Suprapubic skin (tissue), 4 donors: ENCODE measurements around the gene TMEM178A. TPM values are rescaled to one million over a fixed set of nuclear protein-coding genes. Genes with fewer than 3 reads are reported as not detected.

Source experiments
- DNase-seq, 2 donors: peaks; one replicate each; pipeline ENCODE4 v3.0.0-alpha.2; 2019; ENCODE audit warnings: low spot score in 2 of 2
- H3K27ac ChIP-seq: fragments of 200-600 bp; sonication (generic); one replicate; pipeline ENCODE4 v1.5.1; 2019
- H3K27me3 ChIP-seq: fragments of 200-600 bp; sonication (generic); one replicate; pipeline ENCODE4 v1.5.1; 2019
- H3K36me3 ChIP-seq: fragments of 200-600 bp; sonication (generic); one replicate; pipeline ENCODE4 v1.5.1; 2019
- H3K4me1 ChIP-seq: fragments of 200-600 bp; sonication (generic); one replicate; pipeline ENCODE4 v1.5.1; 2019
- H3K4me3 ChIP-seq: fragments of 200-600 bp; sonication (generic); one replicate; pipeline ENCODE4 v1.5.1; 2019; ENCODE audit warnings: mild to moderate bottlenecking
- H3K9me3 ChIP-seq: fragments of 200-600 bp; sonication (generic); one replicate; pipeline ENCODE4 v1.5.1; 2019
- CTCF ChIP-seq, 2 donors: fragments of 200-600 bp in 1 of 2; fragments of 450-650 bp in 1 of 2; sonication (generic) in 1 of 2; IDR thresholded peaks; one replicate each; pipeline ENCODE4 v1.5.1; 2016 to 2019; ENCODE audit warnings: antibody characterized with exemption in 2 of 2, mild to moderate bottlenecking in 1 of 2, moderate library complexity in 1 of 2
- EP300 ChIP-seq: sonication (generic); formaldehyde crosslinking; IDR thresholded peaks from one replicate; pipeline ENCODE4 v1.6.1; 2017; ENCODE audit warnings: antibody characterized with exemption
- POLR2A ChIP-seq, 2 donors: fragments of 450-650 bp; IDR thresholded peaks; one replicate each; pipeline ENCODE4 v1.6.1; 2017; ENCODE audit warnings: antibody characterized with exemption in 2 of 2, mild to moderate bottlenecking in 2 of 2, moderate library complexity in 2 of 2
- POLR2AphosphoS5 ChIP-seq, 3 donors: sonication (generic); formaldehyde crosslinking; IDR thresholded peaks; one replicate each; pipeline ENCODE4 v1.6.1; 2017; ENCODE audit warnings: antibody characterized with exemption in 3 of 3
- WGBS: methylation state at CpG from one replicate; pipeline ENCODE4 v1.1.5; 2018; 5-methylcytosine and 5-hydroxymethylcytosine counted together
- total RNA-seq, 4 donors: library from RNA; depleted of rRNA; stranded (reverse); fragments of >200 nt; gene quantifications; one replicate each; pipeline ENCODE4 v1.1.0, GENCODE V29; 2016

Gene TMEM178A
- total RNA-seq, 4 donors from 2014 or later = 0.68 to 7.4 (median 2.3) TPM

GRCh38 chr2:39676342-39676741 lies 10.6 kb downstream of the TMEM178A start:
- H3K36me3 ChIP-seq = no peaks in the 10 kb centered on the region
- no peak for TF ChIP-seq CTCF (IDR thresholded peaks at IDR 0.05)
- no peak for TF ChIP-seq EP300
- TF ChIP-seq POLR2AphosphoS5 (IDR thresholded peaks at IDR 0.05) = no peak
- no peak for TF ChIP-seq POLR2A (IDR thresholded peaks at IDR 0.05)
- 98% methylated on average over 7 of the region's 7 CpGs for WGBS
- H3K4me3 ChIP-seq = no peak overlapping the region
- H3K27me3 ChIP-seq = peaks cover 22% of the 10 kb centered on the region
- H3K9me3 ChIP-seq = no peaks in the 10 kb centered on the region
- H3K4me1 ChIP-seq = no peaks in the 10 kb centered on the region
- no peak overlapping the region for H3K27ac ChIP-seq
- no peak for DNase-seq

- Histone ChIP-seq H3K27me3 (peaks cover 7% of the 10 kb centered on the region), H3K4me3 (no peak overlapping the region), H3K27ac (no peak overlapping the region), H3K36me3 (no peaks in the 10 kb centered on the region), H3K4me1 (no peaks in the 10 kb centered on the region), H3K9me3 (no peaks in the 10 kb centered on the region)
- DNase-seq = no peak
- no peak for TF ChIP-seq POLR2AphosphoS5 (IDR thresholded peaks at IDR 0.05)
- no peak for TF ChIP-seq CTCF (IDR thresholded peaks at IDR 0.05)
- TF ChIP-seq EP300 = no peak
- no peak for TF ChIP-seq POLR2A (IDR thresholded peaks at IDR 0.05)
- 97% methylated on average over 2 of the region's 2 CpGs for WGBS
Observed at GRCh38 chr2:39678170-39678569, 12.5 kb downstream of the TMEM178A start.

- DNase-seq = no peak
- WGBS = 70% methylated on average over 3 of the region's 3 CpGs
- H3K4me3 ChIP-seq = no peak overlapping the region
- H3K4me1 ChIP-seq = no peaks in the 10 kb centered on the region
- no peaks in the 10 kb centered on the region for H3K36me3 ChIP-seq
- TF ChIP-seq CTCF (IDR thresholded peaks at IDR 0.05) = no peak
- TF ChIP-seq POLR2AphosphoS5 (IDR thresholded peaks at IDR 0.05) = no peak
- TF ChIP-seq EP300 = no peak
- TF ChIP-seq POLR2A (IDR thresholded peaks at IDR 0.05) = no peak
- no peak overlapping the region for H3K27ac ChIP-seq
- peaks cover 8% of the 10 kb centered on the region for H3K27me3 ChIP-seq
- no peaks in the 10 kb centered on the region for H3K9me3 ChIP-seq
Observed at GRCh38 chr2:39679805-39680204, 14.1 kb downstream of the TMEM178A start.

GRCh38 chr2:39682066-39682692 lies 16.5 kb downstream of the TMEM178A start:
- H3K27ac ChIP-seq = no peak overlapping the region
- H3K36me3 ChIP-seq = no peaks in the 10 kb centered on the region
- DNase-seq = no peak
- 81% methylated on average over 2 of the region's 2 CpGs for WGBS
- no peaks in the 10 kb centered on the region for H3K9me3 ChIP-seq
- TF ChIP-seq POLR2AphosphoS5 (IDR thresholded peaks at IDR 0.05) (no peak), POLR2A (IDR thresholded peaks at IDR 0.05) (no peak), EP300 (no peak), CTCF (IDR thresholded peaks at IDR 0.05) (no peak)
- no peaks in the 10 kb centered on the region for H3K4me1 ChIP-seq
- no peak overlapping the region for H3K4me3 ChIP-seq
- peaks cover 13% of the 10 kb centered on the region for H3K27me3 ChIP-seq

GRCh38 chr2:39683022-39683699 lies 17.4 kb downstream of the TMEM178A start:
- 86% methylated on average over 9 of the region's 9 CpGs for WGBS
- peaks cover 13% of the 10 kb centered on the region for H3K27me3 ChIP-seq

More at GRCh38 chr2:39683022-39683699, 17.4 kb downstream of the TMEM178A start:
- H3K36me3 ChIP-seq = no peaks in the 10 kb centered on the region
- no peaks in the 10 kb centered on the region for H3K9me3 ChIP-seq
- no peak overlapping the region for H3K4me3 ChIP-seq
- DNase-seq = no peak
- no peaks in the 10 kb centered on the region for H3K4me1 ChIP-seq
- no peak for TF ChIP-seq POLR2A (IDR thresholded peaks at IDR 0.05)
- no peak for TF ChIP-seq POLR2AphosphoS5 (IDR thresholded peaks at IDR 0.05)
- no peak for TF ChIP-seq CTCF (IDR thresholded peaks at IDR 0.05)
- no peak for TF ChIP-seq EP300
- no peak overlapping the region for H3K27ac ChIP-seq
